K562 (cell line): ENCODE measurements around the gene WDCP. TPM values are rescaled to one million over a fixed set of nuclear protein-coding genes. Genes with fewer than 3 reads are reported as not detected.

Experiments
- BRF2 ChIP-seq: IDR thresholded peaks from 3 replicates; pipeline ENCODE4 v1.6.1; 2011; ENCODE audit warnings: borderline replicate concordance, mild to moderate bottlenecking; ENCODE audit not compliant: insufficient read length, insufficient read depth
- GABPB2 ChIP-seq: fragments of 250-450 bp; sonication (Bioruptor Pico); conservative IDR thresholded peaks from 2 replicates; pipeline ENCODE4 v1.5.1; 2021; ENCODE audit warnings: mild to moderate bottlenecking
- GATA2 ChIP-seq: sonication (generic); formaldehyde crosslinking; IDR thresholded peaks from 2 replicates; pipeline ENCODE4 v1.4.0; 2020; ENCODE audit warnings: mild to moderate bottlenecking, missing genetic modification reagents
- HINFP ChIP-seq: fragments of 450-650 bp; conservative IDR thresholded peaks from 2 replicates; pipeline ENCODE4 v1.6.1; 2016; ENCODE audit warnings: missing genetic modification characterization, low read depth, mild to moderate bottlenecking, control low read depth, missing compliant biosample characterization
- ID3 ChIP-seq, 2 experiments: fragments of 250-450 bp in 1 of 2; fragments of 450-650 bp in 1 of 2; sonication (Bioruptor Pico) in 1 of 2; IDR thresholded peaks; 2 replicates each; pipeline versions ENCODE4 v1.6.1 to v1.8.0; 2016 to 2021; ENCODE audit warnings: mild to moderate bottlenecking in 2 of 2, moderate library complexity in 2 of 2, missing compliant biosample characterization in 1 of 2, missing genetic modification characterization in 1 of 2
- MAX ChIP-seq: sonication (generic); formaldehyde crosslinking; IDR thresholded peaks from 2 replicates; pipeline ENCODE4 v1.9.0; 2022; ENCODE audit warnings: mild to moderate bottlenecking, missing genetic modification reagents
- NR1H2 ChIP-seq: sonication (generic); formaldehyde crosslinking; IDR thresholded peaks from 2 replicates; pipeline ENCODE4 v1.4.0; 2020; ENCODE audit warnings: mild to moderate bottlenecking, missing genetic modification reagents
- RBM34 ChIP-seq: fragments of 200-400 bp; formaldehyde crosslinking; IDR thresholded peaks from 2 replicates; pipeline ENCODE4 v1.6.1; 2018; ENCODE audit warnings: low read length, borderline replicate concordance; ENCODE audit not compliant: insufficient read depth
- RBM39 ChIP-seq: fragments of 200-400 bp; formaldehyde crosslinking; optimal IDR thresholded peaks from 2 replicates; pipeline ENCODE3; 2018; ENCODE audit warnings: low read depth, low read length
- RCOR1 ChIP-seq, 2 experiments: IDR thresholded peaks; 2 replicates each; pipeline ENCODE4 v1.6.1; 2012; ENCODE audit warnings: low read depth in 2 of 2, low read length in 2 of 2, borderline replicate concordance in 1 of 2, improper control_type of control experiment in 1 of 2
- SRSF9 ChIP-seq: fragments of 200-400 bp; formaldehyde crosslinking; IDR thresholded peaks from 2 replicates; pipeline ENCODE4 v1.6.1; 2017; ENCODE audit warnings: low read depth, low read length, borderline replicate concordance
- polyA plus RNA-seq, 8 experiments: library from polyadenylated mRNA; depleted of rRNA in 4 of 8; stranded (reverse) in 5 of 8; unstranded in 3 of 8; fragments of >200 nt; fragmentation: Nextera tagmentation in 2 of 8; fragmentation: Illumina TruSeq in 1 of 8; extraction: Ambion mirVana in 2 of 8; extraction: Trizol in 1 of 8; gene quantifications; 2 replicates each; pipeline versions ENCODE4 v1.2.1 to v1.2.3, GENCODE V29; 2011 to 2014; ENCODE audit warnings: inconsistent platforms in 1 of 8, missing spikeins in 1 of 8
- total RNA-seq, 7 experiments: library from RNA; depleted of rRNA in 6 of 7; stranded (reverse); fragments of >200 nt in 6 of 7; fragmentation: Illumina TruSeq in 2 of 7; extraction: Trizol in 2 of 7; gene quantifications; 2 replicates each; pipeline versions ENCODE4 v1.2.1 to v1.2.3, GENCODE V29; 2011 to 2021; ENCODE audit warnings: low replicate concordance in 1 of 7

WDCP gene
- total and polyA plus RNA-seq, 9 of the 15 experiments (the other 6 are each of a cell fraction or from before 2014, with no cell fraction given) = 10.1 to 41.4 (median 21.8) TPM

- TF ChIP-seq GABPB2 (CRISPR knock-in tag) (no peak), ID3 (CRISPR knock-in tag; IDR thresholded peaks at IDR 0.05) (no peak), ID3 (tag; IDR thresholded peaks at IDR 0.05) (0 out of 2 replicates have a peak, but pooled peaks have one; percentile 37), RBM34 (no peak), GATA2 (CRISPR knock-in tag) (peak; percentile 30; the same call in 1 of the 2 replicates), NR1H2 (CRISPR knock-in tag) (no peak), BRF2 (no peak), RCOR1 (IDR thresholded peaks at IDR 0.05; ENCODE audit: borderline replicate concordance in 1 of 2, low read depth in 2 of 2, low read length in 2 of 2) (peak; percentile 9 to 81; a peak in 3 of 4 replicates), RBM39 (no peak), SRSF9 (no peak), HINFP (tag) (no peak), MAX (peak; percentile 3; the same call in 1 of the 2 replicates)
Observed at GRCh38 chr2:24085200-24085489, 38.0 kb upstream of the WDCP start (continued).
